GM12801 (cell line): ENCODE results near the gene UST.

Experiments
- TF ChIP-seq, protein P1 (sequence below): IDR thresholded peaks from one replicate; pipeline ENCODE4 v1.5.1; 2011; ENCODE audit warnings: control low read depth; ENCODE audit not compliant: insufficient read length; ENCODE audit errors: extremely low read depth

The UST gene

DNA sequence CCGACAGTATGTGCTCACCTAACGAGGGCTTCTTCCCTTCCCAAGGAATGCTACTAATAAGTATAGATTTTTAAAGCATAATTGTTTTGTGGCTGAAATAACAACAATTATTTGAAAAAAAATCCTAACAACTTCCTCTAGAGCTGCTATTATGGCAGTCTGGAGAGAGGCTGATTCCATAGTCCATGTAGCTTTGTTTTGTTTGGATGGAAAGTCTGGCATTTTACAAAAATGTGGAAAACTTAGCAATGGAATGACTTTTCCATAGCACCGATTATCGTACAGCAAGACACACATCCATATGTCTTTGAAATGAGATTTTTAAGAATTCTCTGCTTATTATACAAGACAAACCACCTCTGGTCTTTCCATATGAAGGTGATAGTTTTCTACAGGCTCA lies 318.3 kb downstream of the UST start:
- TF ChIP-seq, protein P1, sequence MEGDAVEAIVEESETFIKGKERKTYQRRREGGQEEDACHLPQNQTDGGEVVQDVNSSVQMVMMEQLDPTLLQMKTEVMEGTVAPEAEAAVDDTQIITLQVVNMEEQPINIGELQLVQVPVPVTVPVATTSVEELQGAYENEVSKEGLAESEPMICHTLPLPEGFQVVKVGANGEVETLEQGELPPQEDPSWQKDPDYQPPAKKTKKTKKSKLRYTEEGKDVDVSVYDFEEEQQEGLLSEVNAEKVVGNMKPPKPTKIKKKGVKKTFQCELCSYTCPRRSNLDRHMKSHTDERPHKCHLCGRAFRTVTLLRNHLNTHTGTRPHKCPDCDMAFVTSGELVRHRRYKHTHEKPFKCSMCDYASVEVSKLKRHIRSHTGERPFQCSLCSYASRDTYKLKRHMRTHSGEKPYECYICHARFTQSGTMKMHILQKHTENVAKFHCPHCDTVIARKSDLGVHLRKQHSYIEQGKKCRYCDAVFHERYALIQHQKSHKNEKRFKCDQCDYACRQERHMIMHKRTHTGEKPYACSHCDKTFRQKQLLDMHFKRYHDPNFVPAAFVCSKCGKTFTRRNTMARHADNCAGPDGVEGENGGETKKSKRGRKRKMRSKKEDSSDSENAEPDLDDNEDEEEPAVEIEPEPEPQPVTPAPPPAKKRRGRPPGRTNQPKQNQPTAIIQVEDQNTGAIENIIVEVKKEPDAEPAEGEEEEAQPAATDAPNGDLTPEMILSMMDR, result no peak

DNA sequence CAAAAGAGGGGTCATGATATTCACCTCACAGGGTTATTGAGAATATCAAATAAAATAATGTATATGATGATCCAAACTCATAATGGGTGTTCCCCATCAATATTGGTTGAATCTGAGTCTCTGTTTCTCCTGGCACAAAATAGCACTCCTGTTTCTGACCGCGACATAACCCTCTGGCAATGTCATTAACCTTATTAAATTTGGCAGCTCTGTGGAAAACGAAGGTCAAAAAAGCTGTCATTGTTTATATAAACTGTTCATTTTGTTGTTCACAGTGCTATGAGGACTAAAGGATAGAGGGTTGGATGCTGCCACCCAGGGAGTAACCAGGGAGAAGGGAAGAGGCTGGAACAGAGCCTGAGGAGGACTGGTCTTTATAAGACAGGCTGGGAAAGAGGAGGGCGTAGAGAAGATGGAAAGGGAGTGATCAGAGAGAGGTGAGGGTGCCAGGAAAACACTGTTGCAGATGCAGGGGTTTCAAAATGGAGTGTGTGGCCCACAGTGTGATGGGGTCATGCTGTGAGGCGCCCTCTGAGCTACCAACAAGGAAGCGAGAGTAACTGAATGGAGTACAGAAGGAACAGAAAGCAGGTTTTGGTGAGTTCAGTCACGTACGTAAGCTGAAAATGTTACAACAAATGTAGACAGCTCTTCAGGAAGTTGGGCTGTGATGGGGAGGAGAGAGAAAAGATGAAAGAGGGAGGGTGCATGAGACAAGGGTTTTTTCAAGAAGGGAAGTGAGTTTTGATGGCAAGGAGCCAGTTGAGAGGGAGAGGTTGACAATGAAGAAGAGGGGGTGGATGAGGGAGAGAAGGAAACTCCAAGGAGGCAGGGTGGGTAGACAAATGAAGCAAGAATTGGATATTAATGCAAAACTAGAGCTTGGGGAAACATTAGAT lies 319.1 kb downstream of the UST start:
- TF ChIP-seq, protein P1, result no peak

DNA sequence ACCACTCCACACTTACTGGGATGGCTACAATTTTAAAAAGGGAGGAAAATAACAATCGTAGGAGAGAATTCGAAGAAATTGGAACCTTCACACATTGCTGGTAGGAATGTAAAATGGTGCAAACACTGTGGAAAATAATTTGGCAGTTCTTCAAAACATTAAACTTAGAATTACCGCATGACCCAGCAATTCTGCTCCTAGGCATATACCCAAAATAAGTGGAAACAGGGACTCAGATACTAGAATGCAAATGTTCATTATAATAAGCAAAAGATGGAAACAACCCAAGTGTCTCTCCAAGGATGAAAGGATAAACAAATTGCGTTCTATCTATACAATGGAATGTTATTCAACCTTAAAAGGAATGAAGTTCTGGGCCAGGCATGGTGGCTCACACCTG lies 325.2 kb downstream of the UST start:
- TF ChIP-seq, protein P1, result no peak

DNA sequence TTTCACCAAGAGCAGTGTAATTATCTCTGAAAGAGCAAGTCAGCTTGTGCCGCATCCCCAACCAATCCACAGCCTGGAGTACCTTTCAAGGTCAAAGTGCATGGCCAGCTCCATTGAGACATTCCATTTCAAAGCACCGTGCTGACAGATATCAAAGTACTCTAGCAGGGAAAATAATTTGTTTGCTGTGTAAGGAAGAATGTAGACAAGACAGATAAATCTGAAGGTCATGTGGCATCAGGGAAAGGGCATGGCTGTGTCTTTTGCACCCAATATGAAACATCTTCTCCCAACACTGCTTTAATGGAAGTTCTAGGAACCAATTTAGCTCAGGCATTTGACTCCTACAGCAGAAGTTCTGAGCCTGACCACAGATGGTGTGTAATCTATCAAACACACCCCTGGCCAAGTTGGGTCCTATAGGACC lies 328.0 kb downstream of the UST start:
- TF ChIP-seq, protein P1, result no peak

DNA sequence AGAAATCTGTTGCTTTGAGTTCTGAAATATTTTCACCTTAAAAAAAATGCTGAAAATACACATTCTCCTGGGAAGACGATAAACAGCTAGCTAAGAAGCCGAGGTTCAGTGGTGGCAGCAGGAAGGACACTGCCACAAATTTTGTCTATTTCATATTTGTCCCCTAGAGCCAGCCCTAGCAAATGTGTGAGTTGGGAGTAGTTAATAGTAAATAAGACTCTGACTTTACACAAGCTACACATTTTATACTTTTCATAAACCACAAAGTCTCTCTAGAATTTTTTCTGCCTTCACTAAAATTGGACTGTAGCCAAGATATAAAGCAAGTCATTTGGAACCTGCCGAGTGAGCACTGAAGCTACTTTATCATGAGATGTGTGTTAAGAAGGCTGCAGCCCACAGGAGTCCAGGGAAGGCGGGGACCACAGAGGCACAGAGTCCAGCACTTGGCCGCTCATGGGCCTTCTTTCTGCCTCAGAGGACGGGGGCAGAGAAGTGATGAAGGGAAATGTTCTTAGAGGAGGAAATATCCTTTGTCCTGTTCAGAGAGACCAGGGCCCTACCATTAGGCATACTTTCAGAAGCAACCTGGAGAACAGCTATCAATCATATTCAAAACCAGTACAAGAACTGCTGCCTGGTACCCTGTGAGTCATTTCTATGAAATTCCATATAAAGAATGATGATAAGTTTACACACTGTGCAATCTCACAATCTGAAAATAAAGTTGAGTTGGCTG lies 329.0 kb downstream of the UST start:
- TF ChIP-seq, protein P1, result no peak

DNA sequence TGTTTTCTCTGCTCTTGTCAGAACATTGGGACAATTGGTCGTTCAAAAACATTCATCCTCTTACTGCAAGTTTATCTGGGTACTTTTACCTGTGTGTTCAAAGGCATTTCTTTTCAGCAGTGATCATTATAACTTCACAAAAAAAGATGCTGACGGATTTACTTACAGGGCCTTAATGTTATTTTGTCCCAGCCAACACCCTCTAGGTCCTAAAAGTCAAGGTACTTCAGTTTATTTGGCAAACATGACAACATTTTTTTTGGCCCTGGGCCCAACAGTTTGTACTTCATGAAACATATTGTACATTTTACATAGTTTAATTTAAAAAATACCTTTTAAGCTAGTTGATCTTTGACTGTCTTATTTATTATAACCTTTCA lies 329.5 kb downstream of the UST start:
- TF ChIP-seq, protein P1, result no peak

DNA sequence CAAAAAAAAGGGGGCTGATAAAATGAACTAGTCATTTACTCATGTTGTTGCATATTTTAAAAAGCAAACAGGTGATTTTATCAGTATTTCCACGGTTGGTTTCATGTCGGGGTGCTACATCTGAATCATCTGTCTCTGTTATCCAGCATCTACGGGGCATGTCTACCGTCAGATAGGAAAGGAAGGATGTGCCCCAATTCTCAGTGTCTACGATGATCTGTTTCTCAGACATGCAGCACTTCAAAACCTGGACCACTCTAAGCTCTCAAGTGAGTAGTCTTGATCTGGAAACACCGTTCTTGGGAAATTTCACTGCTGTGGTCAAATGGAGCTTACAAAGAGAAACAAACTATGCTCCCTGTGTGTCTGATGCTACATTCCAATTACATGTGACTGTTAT lies 330.4 kb downstream of the UST start:
- TF ChIP-seq, protein P1, result no peak
